NCI-H2107 treated with DMSO at 0.1 percent for 48 hours (cell line): ENCODE data around the gene ARRDC2.
"Not testable (repeated sequence)": the region's sequence is repeated elsewhere in the genome, so short reads cannot be mapped to it uniquely, and the experiment has no call there.

Source experiments
- DNase-seq: peaks from one replicate; lab custom pipeline; 2025; ENCODE audit not compliant: unreplicated experiment; lab: John Stamatoyannopoulos, UW

ARRDC2 gene

GRCh38 chr19:18016209-18016910 lies 8.4 kb downstream of the ARRDC2 start:
- DNase-seq, result no peak

- DNase-seq, result no peak
Measured at GRCh38 chr19:18017275-18018083, 9.5 kb downstream of the ARRDC2 start.

GRCh38 chr19:18020212-18021085 lies 12.5 kb downstream of the ARRDC2 start:
- no peak for DNase-seq

GRCh38 chr19:18021121-18021755 lies 13.3 kb downstream of the ARRDC2 start:
- no peak for DNase-seq

GRCh38 chr19:18023622-18024251 lies 15.8 kb downstream of the ARRDC2 start:
- no peak for DNase-seq

GRCh38 chr19:18027151-18027550 lies 19.2 kb downstream of the ARRDC2 start:
- DNase-seq, result no peak

- DNase-seq, result peak; percentile 62
Measured at GRCh38 chr19:18029617-18030338, 21.8 kb downstream of the ARRDC2 start.

- not testable (repeated sequence) for DNase-seq
Measured at GRCh38 chr19:18031401-18031800, 23.4 kb downstream of the ARRDC2 start.

GRCh38 chr19:18032102-18032501 lies 24.1 kb downstream of the ARRDC2 start:
- DNase-seq, result not testable (repeated sequence)

- no peak for DNase-seq
Measured at GRCh38 chr19:18041054-18041453, 33.1 kb downstream of the ARRDC2 start.

GRCh38 chr19:18043676-18044075 lies 35.7 kb downstream of the ARRDC2 start:
- DNase-seq, result no peak

GRCh38 chr19:18044825-18045304 lies 36.9 kb downstream of the ARRDC2 start:
- peak; percentile 64 for DNase-seq

- no peak for DNase-seq
Measured at GRCh38 chr19:18045307-18046050, 37.5 kb downstream of the ARRDC2 start.

- no peak for DNase-seq
Measured at GRCh38 chr19:18046059-18046718, 38.2 kb downstream of the ARRDC2 start.

- no peak for DNase-seq
Measured at GRCh38 chr19:18049385-18049784, 41.4 kb downstream of the ARRDC2 start.

GRCh38 chr19:18051887-18052286 lies 43.9 kb downstream of the ARRDC2 start:
- DNase-seq, result no peak

- DNase-seq, result no peak
Measured at GRCh38 chr19:18053576-18054219, 45.7 kb downstream of the ARRDC2 start.

- no peak for DNase-seq
Measured at GRCh38 chr19:18055967-18056366, 48.0 kb downstream of the ARRDC2 start.
